Esophagus muscularis mucosa (tissue), 4 donors: Measurements from ENCODE around the gene CHIT1. TPM values are rescaled to one million over a fixed set of nuclear protein-coding genes. Genes with fewer than 3 reads are reported as not detected.

Source experiments
- DNase-seq: peaks from one replicate; pipeline ENCODE4 v3.0.0-alpha.2; 2017; ENCODE audit errors: extremely low spot score
- H3K27ac ChIP-seq, 4 donors: fragments of 200-600 bp; sonication (generic); replicated peaks in 1 of 4; 1 replicate in 3 of 4; 2 replicates in 1 of 4; pipeline ENCODE4 v1.5.1; 2016 to 2019; ENCODE audit warnings: mild to moderate bottlenecking in 1 of 4
- H3K27me3 ChIP-seq, 4 donors: fragments of 200-600 bp; sonication (generic); one replicate each; pipeline versions ENCODE4 v1.5.1 to v1.6.0; 2016 to 2019
- H3K36me3 ChIP-seq, 4 donors: fragments of 200-600 bp; sonication (generic); one replicate each; pipeline ENCODE4 v1.5.1; 2016 to 2019
- H3K4me1 ChIP-seq, 4 donors: fragments of 200-600 bp; sonication (generic); one replicate each; pipeline ENCODE4 v1.5.1; 2016 to 2019
- H3K4me3 ChIP-seq, 4 donors: fragments of 200-600 bp; sonication (generic); 1 replicate in 2 of 4; 2 replicates in 2 of 4; pipeline ENCODE4 v1.5.1; 2016 to 2019; ENCODE audit warnings: mild to moderate bottlenecking in 4 of 4, moderate library complexity in 1 of 4
- H3K9me3 ChIP-seq, 4 donors: fragments of 200-600 bp; sonication (generic); 1 replicate in 3 of 4; 2 replicates in 1 of 4; pipeline ENCODE4 v1.5.1; 2016 to 2019
- CTCF ChIP-seq, 3 experiments: fragments of 200-600 bp in 2 of 3; fragments of 450-650 bp in 1 of 3; sonication (generic) in 2 of 3; IDR thresholded peaks; one replicate each; pipeline ENCODE4 v1.5.1; 2017 to 2019; ENCODE audit warnings: antibody characterized with exemption in 3 of 3, mild to moderate bottlenecking in 2 of 3, moderate library complexity in 1 of 3
- EP300 ChIP-seq: sonication (generic); formaldehyde crosslinking; IDR thresholded peaks from one replicate; pipeline ENCODE4 v1.6.1; 2017; ENCODE audit warnings: antibody characterized with exemption
- POLR2A ChIP-seq: fragments of 450-650 bp; IDR thresholded peaks from one replicate; pipeline ENCODE4 v1.6.1; 2017; ENCODE audit warnings: antibody characterized with exemption, moderate library complexity, mild to moderate bottlenecking, low read depth
- POLR2AphosphoS5 ChIP-seq, 2 donors: sonication (generic); formaldehyde crosslinking; IDR thresholded peaks; one replicate each; pipeline ENCODE4 v1.6.1; 2017; ENCODE audit warnings: antibody characterized with exemption in 2 of 2
- WGBS: methylation state at CpG from one replicate; pipeline ENCODE4 v1.1.5; 2018; 5-methylcytosine and 5-hydroxymethylcytosine counted together
- intact Hi-C: fragments of 100-400 bp; cut with DNase I; formaldehyde crosslinking; loops from one replicate; pipeline ENCODE4 v1.15.1; 2023
- total RNA-seq, 4 donors: library from RNA; depleted of rRNA; stranded (reverse); fragments of >200 nt; gene quantifications; one replicate each; pipeline versions ENCODE4 v1.1.0 to v1.2.1, GENCODE V29; 2016

Gene CHIT1
- total RNA-seq, 4 donors from 2014 or later, result 0.11 to 0.26 (median 0.17) TPM; not detected in 1

GRCh38 chr1:203178083-203178482 lies 51.4 kb downstream of the CHIT1 start:
- peaks cover 0 to 7% (median 0%) of the 10 kb centered on the region in 4 donors for H3K4me1 ChIP-seq
- TF ChIP-seq POLR2AphosphoS5 (IDR thresholded peaks at IDR 0.05), result no peak
- TF ChIP-seq CTCF (IDR thresholded peaks at IDR 0.05), result no peak
- no peak for TF ChIP-seq POLR2A
- TF ChIP-seq EP300, result no peak
- H3K4me3 ChIP-seq, result no peak overlapping the region
- 86% methylated on average over 2 of the region's 5 CpGs for WGBS
- DNase-seq, result no peak
- H3K27me3 ChIP-seq, result peaks cover 0 to 12% (median 0%) of the 10 kb centered on the region in 4 donors
- intact Hi-C loops, result no loop called here
- H3K27ac ChIP-seq, result no peak overlapping the region
- no peaks in the 10 kb centered on the region for H3K9me3 ChIP-seq
- H3K36me3 ChIP-seq, result no peaks in the 10 kb centered on the region

GRCh38 chr1:203177470-203178039 lies 51.9 kb downstream of the CHIT1 start:
- H3K27ac ChIP-seq, result no peak overlapping the region
- no peak for DNase-seq
- no peaks in the 10 kb centered on the region for H3K9me3 ChIP-seq
- TF ChIP-seq EP300 (no peak), POLR2AphosphoS5 (IDR thresholded peaks at IDR 0.05) (no peak), CTCF (IDR thresholded peaks at IDR 0.05) (no peak), POLR2A (no peak)
- H3K4me3 ChIP-seq, result no peak overlapping the region
- intact Hi-C loops, result no loop called here
- WGBS, result 67% methylated on average over 7 of the region's 9 CpGs
- H3K4me1 ChIP-seq, result peaks cover 0 to 7% (median 0%) of the 10 kb centered on the region in 4 donors
- H3K27me3 ChIP-seq, result peaks cover 0 to 12% (median 0%) of the 10 kb centered on the region in 4 donors
- no peaks in the 10 kb centered on the region for H3K36me3 ChIP-seq

GRCh38 chr1:203177036-203177405 lies 52.5 kb downstream of the CHIT1 start:
- peaks cover 0 to 7% (median 0%) of the 10 kb centered on the region in 4 donors for H3K4me1 ChIP-seq
- intact Hi-C loops, result no loop called here
- 90% methylated on average over 6 of the region's 6 CpGs for WGBS
- peaks cover 0 to 12% (median 0%) of the 10 kb centered on the region in 4 donors for H3K27me3 ChIP-seq
- no peak overlapping the region for H3K27ac ChIP-seq
- DNase-seq, result no peak
- H3K4me3 ChIP-seq, result no peak overlapping the region
- H3K36me3 ChIP-seq, result no peaks in the 10 kb centered on the region
- H3K9me3 ChIP-seq, result no peaks in the 10 kb centered on the region
- no peak for TF ChIP-seq CTCF (IDR thresholded peaks at IDR 0.05)
- TF ChIP-seq EP300, result no peak
- no peak for TF ChIP-seq POLR2A
- no peak for TF ChIP-seq POLR2AphosphoS5 (IDR thresholded peaks at IDR 0.05)

GRCh38 chr1:203176273-203177035 lies 53.0 kb downstream of the CHIT1 start:
- 88% methylated on average over 7 of the region's 9 CpGs for WGBS
- no peak for DNase-seq

More at GRCh38 chr1:203176273-203177035, 53.0 kb downstream of the CHIT1 start:
- Histone ChIP-seq H3K27ac (no peak overlapping the region), H3K36me3 (no peaks in the 10 kb centered on the region), H3K4me1 (peaks cover 0 to 7% (median 0%) of the 10 kb centered on the region in 4 donors), H3K27me3 (peaks cover 0 to 12% (median 0%) of the 10 kb centered on the region in 4 donors), H3K9me3 (no peaks in the 10 kb centered on the region), H3K4me3 (no peak overlapping the region)
- intact Hi-C loops, result no loop called here
- no peak for TF ChIP-seq POLR2AphosphoS5 (IDR thresholded peaks at IDR 0.05)
- no peak for TF ChIP-seq POLR2A
- no peak for TF ChIP-seq CTCF (IDR thresholded peaks at IDR 0.05)
- no peak for TF ChIP-seq EP300
